Calu3 (cell line): ENCODE data around the gene BNIPL. TPM values are rescaled to one million over a fixed set of nuclear protein-coding genes. Genes with fewer than 3 reads are reported as not detected.

Source experiments
- BruUV-seq: library from RNA; stranded (reverse); fragments of 400-500 nt; replicated peaks from 2 replicates; lab custom pipeline; 2021; lab: Mats Ljungman, UMichigan
- CTCF ChIA-PET: fragments of 300-600 bp; sonication (Branson Sonifier 250); formaldehyde crosslinking; loops from one replicate; lab custom pipeline; 2022; ENCODE audit warnings: antibody characterized with exemption; lab: Charles Lee
- DNase-seq: peaks from one replicate; pipeline ENCODE4 v3.0.0; 2022
- H3K27ac Mint-ChIP-seq: one replicate; pipeline ENCODE4 v1.8.0; 2022; ENCODE audit warnings: mixed read lengths; ENCODE audit not compliant: unreplicated experiment
- H3K27me3 Mint-ChIP-seq: one replicate; pipeline ENCODE4 v1.8.0; 2022; ENCODE audit warnings: mixed read lengths; ENCODE audit not compliant: unreplicated experiment
- H3K36me3 Mint-ChIP-seq: one replicate; pipeline ENCODE4 v1.8.0; 2022; ENCODE audit warnings: mild to moderate bottlenecking, moderate library complexity, mixed read lengths; ENCODE audit not compliant: insufficient read depth, unreplicated experiment
- H3K4me1 Mint-ChIP-seq: one replicate; pipeline ENCODE4 v1.8.0; 2022; ENCODE audit warnings: mild to moderate bottlenecking, low read depth, mixed read lengths; ENCODE audit not compliant: unreplicated experiment
- H3K4me3 Mint-ChIP-seq: one replicate; pipeline ENCODE4 v1.8.0; 2022; ENCODE audit warnings: mild to moderate bottlenecking, low read depth, moderate library complexity, mixed read lengths; ENCODE audit not compliant: unreplicated experiment
- H3K9me3 Mint-ChIP-seq: one replicate; pipeline ENCODE4 v1.8.0; 2022; ENCODE audit warnings: low read depth, mixed read lengths; ENCODE audit not compliant: unreplicated experiment
- intact Hi-C: fragments of 100-400 bp; cut with micrococcal nuclease; formaldehyde crosslinking; loops from one replicate; pipeline ENCODE4 v1.10.0; 2022; ENCODE audit not compliant: unreplicated experiment
- total RNA-seq: library from RNA; stranded (reverse); gene quantifications from 2 replicates; pipeline ENCODE4 v1.2.3, GENCODE V29; 2022
- TF ChIP-seq, protein P1 (sequence below): fragments of 200-600 bp; IDR thresholded peaks from one replicate; pipeline ENCODE4 v1.8.0; 2022; ENCODE audit warnings: antibody characterized with exemption; ENCODE audit not compliant: unreplicated experiment

Gene BNIPL
- total RNA-seq, 1 experiment from 2014 or later: 2.4 TPM

DNA sequence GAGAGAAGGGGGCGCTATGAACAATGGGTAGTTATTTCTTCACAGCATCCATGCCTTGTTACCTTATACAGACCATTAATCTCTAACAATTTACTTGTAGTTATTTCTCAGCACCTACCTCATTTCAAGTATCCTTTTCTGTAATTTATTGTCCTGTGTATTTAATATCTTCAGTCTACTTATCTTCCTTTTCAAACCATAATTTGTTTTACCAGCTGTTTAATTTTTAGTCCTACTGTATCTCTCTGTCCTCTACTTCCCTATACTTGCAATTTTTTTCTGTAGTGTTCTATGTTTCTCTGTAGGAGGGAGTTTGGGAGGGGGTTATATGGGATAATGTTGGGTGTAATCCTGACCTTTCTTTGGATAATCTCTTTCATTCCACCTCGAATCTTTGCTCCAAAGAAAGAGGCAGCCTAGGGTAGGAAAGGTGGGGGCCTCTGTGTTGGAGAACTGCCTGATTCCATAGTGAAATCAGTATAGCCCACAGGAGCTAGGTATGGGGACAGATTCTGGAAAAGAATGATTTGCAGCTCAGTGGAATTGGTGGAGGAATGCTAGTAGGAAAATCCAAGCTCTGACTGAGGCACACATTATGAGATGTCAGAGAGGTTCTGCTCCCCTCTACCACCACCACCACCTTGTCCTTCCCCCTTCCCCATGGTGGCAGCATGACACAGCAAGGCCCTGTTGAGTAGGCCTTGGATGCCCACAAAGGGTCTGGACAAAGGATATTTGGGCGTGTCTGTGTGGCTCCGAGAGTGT, 24.5 kb downstream of the BNIPL start:
- Mint-ChIP-seq H3K36me3 (peaks cover 47% of the 10 kb centered on the region), H3K4me1 (peaks cover 44% of the 10 kb centered on the region), H3K9me3 (no peaks in the 10 kb centered on the region), H3K27ac (no peak overlapping the region), H3K27me3 (no peaks in the 10 kb centered on the region), H3K4me3 (peak overlapping the region; percentile 81)
- no peak for DNase-seq
- CTCF ChIA-PET: interaction anchor here (0.6 to 1.6 kb wide), 3 partner anchors 10 to 761 kb away, joined by 4 to 5 read pairs (median 4); partner anchors contain the start of genes C1orf56 and GABPB2
- intact Hi-C loops: no loop called here
- TF ChIP-seq, protein P1, sequence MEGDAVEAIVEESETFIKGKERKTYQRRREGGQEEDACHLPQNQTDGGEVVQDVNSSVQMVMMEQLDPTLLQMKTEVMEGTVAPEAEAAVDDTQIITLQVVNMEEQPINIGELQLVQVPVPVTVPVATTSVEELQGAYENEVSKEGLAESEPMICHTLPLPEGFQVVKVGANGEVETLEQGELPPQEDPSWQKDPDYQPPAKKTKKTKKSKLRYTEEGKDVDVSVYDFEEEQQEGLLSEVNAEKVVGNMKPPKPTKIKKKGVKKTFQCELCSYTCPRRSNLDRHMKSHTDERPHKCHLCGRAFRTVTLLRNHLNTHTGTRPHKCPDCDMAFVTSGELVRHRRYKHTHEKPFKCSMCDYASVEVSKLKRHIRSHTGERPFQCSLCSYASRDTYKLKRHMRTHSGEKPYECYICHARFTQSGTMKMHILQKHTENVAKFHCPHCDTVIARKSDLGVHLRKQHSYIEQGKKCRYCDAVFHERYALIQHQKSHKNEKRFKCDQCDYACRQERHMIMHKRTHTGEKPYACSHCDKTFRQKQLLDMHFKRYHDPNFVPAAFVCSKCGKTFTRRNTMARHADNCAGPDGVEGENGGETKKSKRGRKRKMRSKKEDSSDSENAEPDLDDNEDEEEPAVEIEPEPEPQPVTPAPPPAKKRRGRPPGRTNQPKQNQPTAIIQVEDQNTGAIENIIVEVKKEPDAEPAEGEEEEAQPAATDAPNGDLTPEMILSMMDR: no peak
- no TSS peak for BruUV-seq

DNA sequence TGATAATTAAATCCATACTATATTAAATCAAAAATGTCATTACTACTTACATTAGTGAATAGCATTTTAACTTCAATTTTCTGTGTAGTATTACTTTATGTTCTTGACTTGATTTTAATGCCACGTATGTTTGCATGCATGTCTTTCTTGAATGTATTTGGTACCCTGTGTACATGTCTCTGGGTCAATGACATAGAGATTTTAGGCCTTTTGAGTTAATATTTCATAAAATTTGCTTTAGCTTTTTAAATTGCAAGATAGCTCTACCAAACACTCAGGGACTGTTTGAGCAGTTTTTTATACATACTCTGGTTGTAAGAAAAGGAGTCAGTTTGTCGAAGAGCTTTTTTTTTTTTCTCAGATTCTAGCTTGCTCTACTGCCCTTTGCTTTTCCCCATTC, 25.3 kb downstream of the BNIPL start:
- H3K27ac Mint-ChIP-seq: no peak overlapping the region
- BruUV-seq: no TSS peak
- H3K4me1 Mint-ChIP-seq: peaks cover 35% of the 10 kb centered on the region
- TF ChIP-seq, protein P1: no peak
- H3K36me3 Mint-ChIP-seq: peaks cover 42% of the 10 kb centered on the region
- CTCF ChIA-PET: interaction anchor here (1.0 kb wide), 2 partner anchors 9 kb away, joined by 3 to 4 read pairs; partner anchors contain the start of gene GABPB2
- intact Hi-C loops: no loop called here
- H3K27me3 Mint-ChIP-seq: no peaks in the 10 kb centered on the region
- DNase-seq: no peak
- no peaks in the 10 kb centered on the region for H3K9me3 Mint-ChIP-seq
- H3K4me3 Mint-ChIP-seq: no peak overlapping the region

DNA sequence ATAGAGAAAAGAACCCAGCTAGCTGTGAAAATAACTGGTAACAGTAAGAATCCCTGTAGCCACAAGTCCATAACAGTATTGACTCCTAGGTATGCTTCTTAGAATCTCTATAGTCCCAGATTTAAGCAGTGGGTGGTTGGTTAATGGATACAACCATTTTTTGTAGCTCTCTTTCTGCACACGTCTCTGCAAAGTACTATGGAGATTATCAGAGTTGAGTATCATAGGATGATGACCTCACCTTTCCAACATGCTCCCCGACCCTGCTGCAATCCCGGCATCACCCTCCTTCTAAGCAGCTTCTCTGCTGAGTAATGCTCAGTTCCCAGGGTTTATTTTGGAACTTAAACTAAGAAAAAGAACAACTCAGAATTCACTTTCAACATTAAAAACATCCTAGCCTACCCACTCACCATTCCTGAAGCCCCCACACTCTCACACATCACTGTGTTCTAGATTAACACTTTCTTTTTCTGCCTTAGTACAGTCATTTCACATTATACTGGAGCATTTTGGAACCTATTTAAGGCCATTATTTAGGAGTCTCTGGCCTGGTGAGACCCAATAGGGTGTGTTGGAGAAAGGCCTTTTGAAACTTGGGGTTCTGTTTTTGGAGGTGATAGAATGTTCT, 26.5 kb downstream of the BNIPL start:
- intact Hi-C loops: no loop called here
- H3K9me3 Mint-ChIP-seq: no peaks in the 10 kb centered on the region
- H3K4me1 Mint-ChIP-seq: peaks cover 23% of the 10 kb centered on the region
- BruUV-seq: no TSS peak
- H3K4me3 Mint-ChIP-seq: no peak overlapping the region
- DNase-seq: no peak
- peaks cover 30% of the 10 kb centered on the region for H3K36me3 Mint-ChIP-seq
- no peak overlapping the region for H3K27ac Mint-ChIP-seq
- TF ChIP-seq, protein P1: no peak
- H3K27me3 Mint-ChIP-seq: no peaks in the 10 kb centered on the region
- CTCF ChIA-PET: interaction anchor here (1.0 kb wide), 1 partner anchor 8 kb away, joined by 3 read pairs; no protein-coding TSS in a partner anchor

DNA sequence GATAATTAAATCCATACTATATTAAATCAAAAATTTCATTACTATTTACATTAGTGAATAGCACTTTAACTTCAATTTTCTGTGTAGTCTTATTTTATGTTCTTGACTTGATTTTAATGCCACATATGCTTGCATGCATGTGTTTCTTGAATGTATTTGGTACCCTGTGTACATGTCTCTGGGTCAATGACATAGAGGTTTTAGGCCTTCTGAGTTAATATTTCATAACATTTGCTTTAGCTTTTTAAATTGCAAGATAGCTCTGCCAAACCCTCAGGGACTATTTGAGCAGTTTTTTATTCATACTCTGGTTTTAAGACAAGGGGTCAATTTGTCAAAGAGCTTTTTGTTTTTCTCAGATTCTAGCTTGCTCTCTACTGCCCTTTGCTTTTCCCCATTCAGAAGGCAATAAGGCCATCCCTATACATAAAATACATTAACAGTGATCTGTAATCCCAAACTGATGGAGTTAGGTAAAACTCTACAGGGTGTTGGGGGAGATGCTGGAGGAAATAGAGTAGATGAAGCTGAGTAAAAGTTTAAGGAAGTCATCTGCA, 28.8 kb downstream of the BNIPL start:
- CTCF ChIA-PET: interaction anchor here (0.5 kb wide), 1 partner anchor 25 kb away, joined by 4 read pairs; no protein-coding TSS in a partner anchor
- H3K4me1 Mint-ChIP-seq: peaks cover 10% of the 10 kb centered on the region
- intact Hi-C loops: no loop called here

More for the DNA sequence above, 28.8 kb downstream of the BNIPL start:
- no peaks in the 10 kb centered on the region for H3K27me3 Mint-ChIP-seq
- H3K36me3 Mint-ChIP-seq: peaks cover 9% of the 10 kb centered on the region
- TF ChIP-seq, protein P1: no peak
- no peaks in the 10 kb centered on the region for H3K9me3 Mint-ChIP-seq
- BruUV-seq: no TSS peak
- H3K27ac Mint-ChIP-seq: no peak overlapping the region
- DNase-seq: no peak
- no peak overlapping the region for H3K4me3 Mint-ChIP-seq
